Fibroblast of lung (primary cell): ENCODE measurements around the gene FIP1L1.

Experiments
- CTCF ChIP-seq, 2 donors: IDR thresholded peaks in 1 of 2; conservative IDR thresholded peaks in 1 of 2; 1 replicate in 1 of 2; 2 replicates in 1 of 2; pipeline ENCODE4 v1.5.1; 2011 to 2012; ENCODE audit warnings: low read length in 2 of 2, control low read depth in 1 of 2, inconsistent platforms in 1 of 2, low read depth in 1 of 2, mild to moderate bottlenecking in 1 of 2
- EZH2 ChIP-seq: IDR thresholded peaks from 2 replicates; pipeline ENCODE4 v1.5.1; 2012; ENCODE audit warnings: low read length, control low read depth, mild to moderate bottlenecking; ENCODE audit errors: missing control alignments

- no peak for TF ChIP-seq CTCF (conservative IDR thresholded peaks at IDR 0.05 in 1 of 2, IDR thresholded peaks at IDR 0.05 in 1 of 2; ENCODE audit: low read depth in 1 of 2, low read length in 2 of 2)
- TF ChIP-seq EZH2: no peak
Measured at GRCh38 chr4:53371843-53372521, 5.5 kb upstream of the FIP1L1 start.
